ENCODE results near the gene EPPIN.

- TF ChIP-seq JUN (IDR thresholded peaks at IDR 0.05; ENCODE audit: borderline replicate concordance, insufficient read depth, insufficient read length, low read depth): no peak
- TF ChIP-seq CTCF (IDR thresholded peaks at IDR 0.05; ENCODE audit: extremely low read depth in 1 of 2, insufficient read depth in 1 of 2, low read depth in 1 of 2, low read length in 2 of 2): no peak
- TF ChIP-seq POLR2A (IDR thresholded peaks at IDR 0.05; ENCODE audit: low read depth, low read length): no peak
- no peak for TF ChIP-seq FOS (IDR thresholded peaks at IDR 0.05; ENCODE audit: borderline replicate concordance, insufficient read depth, low read length)
- no peak for TF ChIP-seq POLR2AphosphoS5 (IDR thresholded peaks at IDR 0.05; ENCODE audit: insufficient read depth, low read depth, low read length)
- no peak for TF ChIP-seq EZH2 (IDR thresholded peaks at IDR 0.05; ENCODE audit: borderline replicate concordance, low read depth, low read length, severe bottlenecking)
- TF ChIP-seq MYC (IDR thresholded peaks at IDR 0.05; ENCODE audit: low read depth, low read length): no peak
- no peak for TF ChIP-seq GATA2 (IDR thresholded peaks at IDR 0.05; ENCODE audit: insufficient read depth, insufficient read length, low read depth, low read length)
- TF ChIP-seq MAX (IDR thresholded peaks at IDR 0.05; ENCODE audit: insufficient read depth, insufficient read length): no peak
These were observed 34.5 kb upstream of the EPPIN start for GRCh38 chr20:45581702-45582101.

Data from endothelial cell of umbilical vein (primary cell).